ENCODE data around the gene IGSF21.

The IGSF21 gene

DNA sequence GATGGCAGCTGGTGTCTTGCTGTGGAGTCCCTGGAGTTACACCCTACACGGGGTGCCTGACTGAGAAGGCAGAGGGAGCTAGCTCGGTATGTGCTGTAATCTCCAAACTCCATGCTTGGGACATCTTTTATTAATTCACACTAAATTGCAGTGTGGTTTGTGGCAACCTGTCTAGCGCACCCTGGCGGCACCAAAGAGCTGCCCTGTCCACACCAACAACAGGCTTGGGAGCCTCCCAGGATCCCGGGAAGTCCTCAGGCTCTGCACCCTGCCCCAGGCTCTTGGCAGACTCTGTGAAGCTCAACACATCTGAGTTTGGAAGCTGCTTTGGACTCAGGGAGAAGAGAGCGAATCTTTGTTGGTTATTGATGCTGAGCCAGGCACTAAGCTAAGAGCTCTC, 138.9 kb downstream of the IGSF21 start:
- TF ChIP-seq, protein P1, sequence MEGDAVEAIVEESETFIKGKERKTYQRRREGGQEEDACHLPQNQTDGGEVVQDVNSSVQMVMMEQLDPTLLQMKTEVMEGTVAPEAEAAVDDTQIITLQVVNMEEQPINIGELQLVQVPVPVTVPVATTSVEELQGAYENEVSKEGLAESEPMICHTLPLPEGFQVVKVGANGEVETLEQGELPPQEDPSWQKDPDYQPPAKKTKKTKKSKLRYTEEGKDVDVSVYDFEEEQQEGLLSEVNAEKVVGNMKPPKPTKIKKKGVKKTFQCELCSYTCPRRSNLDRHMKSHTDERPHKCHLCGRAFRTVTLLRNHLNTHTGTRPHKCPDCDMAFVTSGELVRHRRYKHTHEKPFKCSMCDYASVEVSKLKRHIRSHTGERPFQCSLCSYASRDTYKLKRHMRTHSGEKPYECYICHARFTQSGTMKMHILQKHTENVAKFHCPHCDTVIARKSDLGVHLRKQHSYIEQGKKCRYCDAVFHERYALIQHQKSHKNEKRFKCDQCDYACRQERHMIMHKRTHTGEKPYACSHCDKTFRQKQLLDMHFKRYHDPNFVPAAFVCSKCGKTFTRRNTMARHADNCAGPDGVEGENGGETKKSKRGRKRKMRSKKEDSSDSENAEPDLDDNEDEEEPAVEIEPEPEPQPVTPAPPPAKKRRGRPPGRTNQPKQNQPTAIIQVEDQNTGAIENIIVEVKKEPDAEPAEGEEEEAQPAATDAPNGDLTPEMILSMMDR (IDR thresholded peaks at IDR 0.05) = no peak
- no peaks in the 10 kb centered on the region for H3K9me3 Mint-ChIP-seq
- peaks cover 9% of the 10 kb centered on the region for H3K4me1 Mint-ChIP-seq
- no peak for DNase-seq
- no peak overlapping the region for H3K4me3 Mint-ChIP-seq
- H3K27me3 Mint-ChIP-seq (ENCODE audit: low read depth, poor library complexity) = peaks cover 57% of the 10 kb centered on the region
- no peaks in the 10 kb centered on the region for H3K36me3 Mint-ChIP-seq (ENCODE audit: low read depth)
- H3K27ac Mint-ChIP-seq = no peak overlapping the region

GRCh38 chr1:18247151-18247550, 139.6 kb downstream of the IGSF21 start:
- Mint-ChIP-seq H3K4me1 (peaks cover 9% of the 10 kb centered on the region), H3K9me3 (no peaks in the 10 kb centered on the region), H3K27ac (no peak overlapping the region), H3K27me3 (ENCODE audit: low read depth, poor library complexity) (peaks cover 53% of the 10 kb centered on the region), H3K4me3 (no peak overlapping the region), H3K36me3 (ENCODE audit: low read depth) (no peaks in the 10 kb centered on the region)
- DNase-seq = no peak
- TF ChIP-seq, protein P1 (IDR thresholded peaks at IDR 0.05) = no peak

- DNase-seq = no peak
- no peaks in the 10 kb centered on the region for H3K9me3 Mint-ChIP-seq
- no peaks in the 10 kb centered on the region for H3K36me3 Mint-ChIP-seq (ENCODE audit: low read depth)
- peaks cover 9% of the 10 kb centered on the region for H3K4me1 Mint-ChIP-seq
- no peak overlapping the region for H3K4me3 Mint-ChIP-seq
- TF ChIP-seq, protein P1 (IDR thresholded peaks at IDR 0.05) = no peak
- H3K27me3 Mint-ChIP-seq (ENCODE audit: low read depth, poor library complexity) = peaks cover 56% of the 10 kb centered on the region
- H3K27ac Mint-ChIP-seq = no peak overlapping the region
These were observed 142.0 kb downstream of the IGSF21 start for GRCh38 chr1:18249631-18250030.

GRCh38 chr1:18253093-18253492, 145.5 kb downstream of the IGSF21 start:
- TF ChIP-seq, protein P1 (IDR thresholded peaks at IDR 0.05) = no peak
- no peaks in the 10 kb centered on the region for H3K4me1 Mint-ChIP-seq
- no peak for DNase-seq
- no peak overlapping the region for H3K27ac Mint-ChIP-seq
- H3K9me3 Mint-ChIP-seq = no peaks in the 10 kb centered on the region
- no peaks in the 10 kb centered on the region for H3K36me3 Mint-ChIP-seq (ENCODE audit: low read depth)
- H3K27me3 Mint-ChIP-seq (ENCODE audit: low read depth, poor library complexity) = peaks cover 72% of the 10 kb centered on the region
- no peak overlapping the region for H3K4me3 Mint-ChIP-seq

- Mint-ChIP-seq H3K27me3 (ENCODE audit: low read depth, poor library complexity) (peaks cover 70% of the 10 kb centered on the region), H3K9me3 (no peaks in the 10 kb centered on the region), H3K4me3 (no peak overlapping the region), H3K27ac (no peak overlapping the region), H3K4me1 (no peaks in the 10 kb centered on the region), H3K36me3 (ENCODE audit: low read depth) (no peaks in the 10 kb centered on the region)
- DNase-seq = peak; percentile 96
- TF ChIP-seq, protein P1 (IDR thresholded peaks at IDR 0.05) = no peak
These were observed 149.0 kb downstream of the IGSF21 start for GRCh38 chr1:18256282-18257235.

DNA sequence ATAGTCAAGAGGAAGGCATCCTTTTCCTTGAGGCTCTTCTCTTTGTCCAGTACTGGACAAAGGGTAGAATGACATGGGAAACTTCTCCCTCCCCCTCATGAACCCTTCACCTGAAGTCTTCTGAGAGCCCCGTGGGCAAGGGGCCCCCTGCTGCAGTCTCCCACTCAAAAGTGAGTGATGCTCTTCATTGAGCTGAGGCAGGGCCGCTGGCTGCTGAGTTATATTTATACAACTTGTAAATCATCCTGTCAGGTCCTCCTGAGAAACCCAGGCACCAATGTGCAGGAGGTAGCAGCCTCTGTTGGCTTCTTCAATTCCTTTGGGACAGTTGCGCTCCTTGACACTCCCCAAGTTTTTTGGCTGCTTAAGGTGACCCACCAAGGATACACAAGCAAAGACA, 150.2 kb downstream of the IGSF21 start:
- DNase-seq = no peak
- Mint-ChIP-seq H3K9me3 (no peaks in the 10 kb centered on the region), H3K4me1 (no peaks in the 10 kb centered on the region), H3K27ac (no peak overlapping the region), H3K36me3 (ENCODE audit: low read depth) (no peaks in the 10 kb centered on the region), H3K4me3 (no peak overlapping the region), H3K27me3 (ENCODE audit: low read depth, poor library complexity) (peaks cover 76% of the 10 kb centered on the region)
- TF ChIP-seq, protein P1 (IDR thresholded peaks at IDR 0.05) = no peak

All from nephron progenitor cell (in vitro differentiated cells).